ENCODE measurements around the gene OSBPL10.

Gene OSBPL10

GRCh38 chr3:31936420-31937060 is 44.5 kb downstream of the OSBPL10 start:
- Histone ChIP-seq H3K4me1 (ENCODE audit: insufficient read depth, low read length) (peaks cover 33% of the 10 kb centered on the region), H3K9me3 (ENCODE audit: insufficient read depth, low read depth, low read length) (no peaks in the 10 kb centered on the region), H3K9ac (ENCODE audit: low read depth, low read length) (no peak overlapping the region), H3K27ac (ENCODE audit: low read length) (no peak overlapping the region), H3K4me3 (ENCODE audit: low read length) (no peak overlapping the region), H3K36me3 (ENCODE audit: insufficient read depth, low read depth, low read length) (no peaks in the 10 kb centered on the region), H3K27me3 (ENCODE audit: insufficient read depth, low read length) (no peaks in the 10 kb centered on the region)

- H3K27ac ChIP-seq (ENCODE audit: low read length) = no peak overlapping the region
These were observed 46.2 kb downstream of the OSBPL10 start for GRCh38 chr3:31934866-31935265.

GRCh38 chr3:31934018-31934417 is 47.0 kb downstream of the OSBPL10 start:
- H3K4me1 ChIP-seq (ENCODE audit: insufficient read depth, low read length) = peaks cover 30% of the 10 kb centered on the region
- no peaks in the 10 kb centered on the region for H3K36me3 ChIP-seq (ENCODE audit: insufficient read depth, low read depth, low read length)
- H3K9me3 ChIP-seq (ENCODE audit: insufficient read depth, low read depth, low read length) = no peaks in the 10 kb centered on the region
- peak overlapping the region; percentile 76 for H3K27ac ChIP-seq (ENCODE audit: low read length)
- H3K9ac ChIP-seq (ENCODE audit: low read depth, low read length) = peak overlapping the region; percentile 54; the same call in 1 of the 2 replicates
- H3K4me3 ChIP-seq (ENCODE audit: low read length) = peak overlapping the region; percentile 34; the same call in 1 of the 2 replicates
- no peaks in the 10 kb centered on the region for H3K27me3 ChIP-seq (ENCODE audit: insufficient read depth, low read length)

More at GRCh38 chr3:31934866-31935265, 46.2 kb downstream of the OSBPL10 start:
- Histone ChIP-seq H3K9me3 (ENCODE audit: insufficient read depth, low read depth, low read length) (no peaks in the 10 kb centered on the region), H3K27me3 (ENCODE audit: insufficient read depth, low read length) (no peaks in the 10 kb centered on the region), H3K36me3 (ENCODE audit: insufficient read depth, low read depth, low read length) (no peaks in the 10 kb centered on the region), H3K9ac (ENCODE audit: low read depth, low read length) (peak overlapping the region; percentile 51; the same call in 1 of the 2 replicates), H3K4me1 (ENCODE audit: insufficient read depth, low read length) (peaks cover 30% of the 10 kb centered on the region), H3K4me3 (ENCODE audit: low read length) (no peak overlapping the region)

- Histone ChIP-seq H3K27me3 (ENCODE audit: insufficient read depth, low read length) (no peaks in the 10 kb centered on the region), H3K4me1 (ENCODE audit: insufficient read depth, low read length) (peaks cover 30% of the 10 kb centered on the region), H3K9me3 (ENCODE audit: insufficient read depth, low read depth, low read length) (no peaks in the 10 kb centered on the region), H3K27ac (ENCODE audit: low read length) (no peak overlapping the region), H3K4me3 (ENCODE audit: low read length) (no peak overlapping the region), H3K36me3 (ENCODE audit: insufficient read depth, low read depth, low read length) (no peaks in the 10 kb centered on the region), H3K9ac (ENCODE audit: low read depth, low read length) (no peak overlapping the region)
These were observed 48.1 kb downstream of the OSBPL10 start for GRCh38 chr3:31932990-31933389.

- Histone ChIP-seq H3K4me3 (ENCODE audit: low read length) (no peak overlapping the region), H3K4me1 (ENCODE audit: insufficient read depth, low read length) (peaks cover 22% of the 10 kb centered on the region), H3K27ac (ENCODE audit: low read length) (no peak overlapping the region), H3K27me3 (ENCODE audit: insufficient read depth, low read length) (no peaks in the 10 kb centered on the region), H3K9me3 (ENCODE audit: insufficient read depth, low read depth, low read length) (no peaks in the 10 kb centered on the region), H3K36me3 (ENCODE audit: insufficient read depth, low read depth, low read length) (no peaks in the 10 kb centered on the region), H3K9ac (ENCODE audit: low read depth, low read length) (no peak overlapping the region)
These were observed 51.1 kb downstream of the OSBPL10 start for GRCh38 chr3:31929826-31930502.

GRCh38 chr3:31927811-31928210 is 53.3 kb downstream of the OSBPL10 start:
- Histone ChIP-seq H3K9ac (ENCODE audit: low read depth, low read length) (no peak overlapping the region), H3K4me3 (ENCODE audit: low read length) (no peak overlapping the region), H3K36me3 (ENCODE audit: insufficient read depth, low read depth, low read length) (no peaks in the 10 kb centered on the region), H3K9me3 (ENCODE audit: insufficient read depth, low read depth, low read length) (no peaks in the 10 kb centered on the region), H3K27me3 (ENCODE audit: insufficient read depth, low read length) (no peaks in the 10 kb centered on the region), H3K27ac (ENCODE audit: low read length) (no peak overlapping the region), H3K4me1 (ENCODE audit: insufficient read depth, low read length) (peaks cover 8% of the 10 kb centered on the region; the same call in 1 of the 2 replicates)

- Histone ChIP-seq H3K9me3 (ENCODE audit: insufficient read depth, low read depth, low read length) (no peaks in the 10 kb centered on the region), H3K4me3 (ENCODE audit: low read length) (no peak overlapping the region), H3K9ac (ENCODE audit: low read depth, low read length) (no peak overlapping the region), H3K4me1 (ENCODE audit: insufficient read depth, low read length) (peaks cover 5% of the 10 kb centered on the region; the same call in 1 of the 2 replicates), H3K36me3 (ENCODE audit: insufficient read depth, low read depth, low read length) (no peaks in the 10 kb centered on the region), H3K27me3 (ENCODE audit: insufficient read depth, low read length) (no peaks in the 10 kb centered on the region), H3K27ac (ENCODE audit: low read length) (no peak overlapping the region)
These were observed 54.5 kb downstream of the OSBPL10 start for GRCh38 chr3:31926543-31926942.

- Histone ChIP-seq H3K36me3 (ENCODE audit: insufficient read depth, low read depth, low read length) (no peaks in the 10 kb centered on the region), H3K9ac (ENCODE audit: low read depth, low read length) (no peak overlapping the region), H3K27me3 (ENCODE audit: insufficient read depth, low read length) (no peaks in the 10 kb centered on the region), H3K27ac (ENCODE audit: low read length) (no peak overlapping the region), H3K9me3 (ENCODE audit: insufficient read depth, low read depth, low read length) (peaks cover 6% of the 10 kb centered on the region; the same call in 1 of the 2 replicates), H3K4me1 (ENCODE audit: insufficient read depth, low read length) (peaks cover 8% of the 10 kb centered on the region; the same call in 1 of the 2 replicates), H3K4me3 (ENCODE audit: low read length) (no peak overlapping the region)
These were observed 55.8 kb downstream of the OSBPL10 start for GRCh38 chr3:31925271-31925630.

- no peak overlapping the region for H3K27ac ChIP-seq (ENCODE audit: low read length)
- H3K36me3 ChIP-seq (ENCODE audit: insufficient read depth, low read depth, low read length) = no peaks in the 10 kb centered on the region
- H3K27me3 ChIP-seq (ENCODE audit: insufficient read depth, low read length) = no peaks in the 10 kb centered on the region
- no peak overlapping the region for H3K9ac ChIP-seq (ENCODE audit: low read depth, low read length)
- H3K4me3 ChIP-seq (ENCODE audit: low read length) = no peak overlapping the region
- H3K4me1 ChIP-seq (ENCODE audit: insufficient read depth, low read length) = peaks cover 10% of the 10 kb centered on the region; the same call in 1 of the 2 replicates
- H3K9me3 ChIP-seq (ENCODE audit: insufficient read depth, low read depth, low read length) = peaks cover 8% of the 10 kb centered on the region; the same call in 1 of the 2 replicates
These were observed 56.3 kb downstream of the OSBPL10 start for GRCh38 chr3:31924610-31925270.

GRCh38 chr3:31922962-31923361 is 58.1 kb downstream of the OSBPL10 start:
- no peak overlapping the region for H3K27ac ChIP-seq (ENCODE audit: low read length)
- H3K9ac ChIP-seq (ENCODE audit: low read depth, low read length) = no peak overlapping the region
- H3K4me3 ChIP-seq (ENCODE audit: low read length) = no peak overlapping the region; the same call in 1 of the 2 replicates
- H3K4me1 ChIP-seq (ENCODE audit: insufficient read depth, low read length) = peaks cover 25% of the 10 kb centered on the region
- no peaks in the 10 kb centered on the region for H3K36me3 ChIP-seq (ENCODE audit: insufficient read depth, low read depth, low read length)
- no peaks in the 10 kb centered on the region for H3K27me3 ChIP-seq (ENCODE audit: insufficient read depth, low read length)
- H3K9me3 ChIP-seq (ENCODE audit: insufficient read depth, low read depth, low read length) = peaks cover 8% of the 10 kb centered on the region; the same call in 1 of the 2 replicates

- no peak overlapping the region for H3K9ac ChIP-seq (ENCODE audit: low read depth, low read length)
- no peak overlapping the region for H3K4me3 ChIP-seq (ENCODE audit: low read length)
- H3K9me3 ChIP-seq (ENCODE audit: insufficient read depth, low read depth, low read length) = peaks cover 8% of the 10 kb centered on the region; the same call in 1 of the 2 replicates
- H3K36me3 ChIP-seq (ENCODE audit: insufficient read depth, low read depth, low read length) = no peaks in the 10 kb centered on the region
- no peaks in the 10 kb centered on the region for H3K27me3 ChIP-seq (ENCODE audit: insufficient read depth, low read length)
- peaks cover 35% of the 10 kb centered on the region for H3K4me1 ChIP-seq (ENCODE audit: insufficient read depth, low read length)
- H3K27ac ChIP-seq (ENCODE audit: low read length) = no peak overlapping the region
These were observed 59.2 kb downstream of the OSBPL10 start for GRCh38 chr3:31921837-31922236.

All from iPS-20b (cell line).